ENCODE measurements around the gene MYH10. TPM values are rescaled to one million over a fixed set of nuclear protein-coding genes. Genes with fewer than 3 reads are reported as not detected.
A peak's percentile ranks its signal among the peaks of the same experiment; 100 is the strongest.

The MYH10 gene
- total RNA-seq, 1 donor from 2014 or later = 218 TPM

- DNase-seq = no peak
- H3K9me3 Mint-ChIP-seq (ENCODE audit: unreplicated experiment) = peaks cover 19% of the 10 kb centered on the region
- peaks cover 24% of the 10 kb centered on the region for H3K36me3 Mint-ChIP-seq (ENCODE audit: unreplicated experiment)
- peaks cover 9% of the 10 kb centered on the region for H3K4me1 Mint-ChIP-seq (ENCODE audit: low read depth, unreplicated experiment)
- peaks cover 8% of the 10 kb centered on the region for H3K27me3 Mint-ChIP-seq (ENCODE audit: unreplicated experiment)
- H3K4me3 Mint-ChIP-seq (ENCODE audit: unreplicated experiment) = no peak overlapping the region
- peak overlapping the region; percentile 8 for H3K27ac Mint-ChIP-seq (ENCODE audit: unreplicated experiment)
- TF ChIP-seq CTCF (IDR thresholded peaks at IDR 0.05; ENCODE audit: partially characterized antibody, unreplicated experiment) = no peak
These were observed 151.0 kb downstream of the MYH10 start for GRCh38 chr17:8479431-8479947.

- TF ChIP-seq CTCF (IDR thresholded peaks at IDR 0.05; ENCODE audit: partially characterized antibody, unreplicated experiment) = no peak
- Mint-ChIP-seq H3K4me1 (ENCODE audit: low read depth, unreplicated experiment) (peaks cover 7% of the 10 kb centered on the region), H3K9me3 (ENCODE audit: unreplicated experiment) (peaks cover 23% of the 10 kb centered on the region), H3K36me3 (ENCODE audit: unreplicated experiment) (peaks cover 25% of the 10 kb centered on the region), H3K27me3 (ENCODE audit: unreplicated experiment) (peaks cover 9% of the 10 kb centered on the region), H3K4me3 (ENCODE audit: unreplicated experiment) (no peak overlapping the region), H3K27ac (ENCODE audit: unreplicated experiment) (no peak overlapping the region)
- DNase-seq = no peak
These were observed 152.6 kb downstream of the MYH10 start for GRCh38 chr17:8477715-8478441.

- Mint-ChIP-seq H3K4me3 (ENCODE audit: unreplicated experiment) (no peak overlapping the region), H3K27ac (ENCODE audit: unreplicated experiment) (no peak overlapping the region), H3K27me3 (ENCODE audit: unreplicated experiment) (peaks cover 9% of the 10 kb centered on the region), H3K36me3 (ENCODE audit: unreplicated experiment) (peaks cover 23% of the 10 kb centered on the region), H3K4me1 (ENCODE audit: low read depth, unreplicated experiment) (peaks cover 4% of the 10 kb centered on the region), H3K9me3 (ENCODE audit: unreplicated experiment) (peaks cover 20% of the 10 kb centered on the region)
- DNase-seq = no peak
- no peak for TF ChIP-seq CTCF (IDR thresholded peaks at IDR 0.05; ENCODE audit: partially characterized antibody, unreplicated experiment)
These were observed 153.4 kb downstream of the MYH10 start for GRCh38 chr17:8477171-8477570.

GRCh38 chr17:8476741-8477140, 153.8 kb downstream of the MYH10 start:
- no peak for TF ChIP-seq CTCF (IDR thresholded peaks at IDR 0.05; ENCODE audit: partially characterized antibody, unreplicated experiment)
- peaks cover 4% of the 10 kb centered on the region for H3K4me1 Mint-ChIP-seq (ENCODE audit: low read depth, unreplicated experiment)
- peaks cover 23% of the 10 kb centered on the region for H3K36me3 Mint-ChIP-seq (ENCODE audit: unreplicated experiment)
- H3K27ac Mint-ChIP-seq (ENCODE audit: unreplicated experiment) = no peak overlapping the region
- no peak overlapping the region for H3K4me3 Mint-ChIP-seq (ENCODE audit: unreplicated experiment)
- no peak for DNase-seq
- H3K9me3 Mint-ChIP-seq (ENCODE audit: unreplicated experiment) = peaks cover 20% of the 10 kb centered on the region
- H3K27me3 Mint-ChIP-seq (ENCODE audit: unreplicated experiment) = peaks cover 9% of the 10 kb centered on the region

GRCh38 chr17:8475781-8476180, 154.7 kb downstream of the MYH10 start:
- DNase-seq = no peak
- no peak overlapping the region for H3K4me3 Mint-ChIP-seq (ENCODE audit: unreplicated experiment)
- peaks cover 4% of the 10 kb centered on the region for H3K4me1 Mint-ChIP-seq (ENCODE audit: low read depth, unreplicated experiment)
- H3K9me3 Mint-ChIP-seq (ENCODE audit: unreplicated experiment) = peaks cover 20% of the 10 kb centered on the region
- TF ChIP-seq CTCF (IDR thresholded peaks at IDR 0.05; ENCODE audit: partially characterized antibody, unreplicated experiment) = no peak
- peak overlapping the region; percentile 36 for H3K27ac Mint-ChIP-seq (ENCODE audit: unreplicated experiment)
- peaks cover 9% of the 10 kb centered on the region for H3K27me3 Mint-ChIP-seq (ENCODE audit: unreplicated experiment)
- peaks cover 23% of the 10 kb centered on the region for H3K36me3 Mint-ChIP-seq (ENCODE audit: unreplicated experiment)

Data from glutamatergic neuron (in vitro differentiated cells).